Small intestine (tissue), 7 donors: ENCODE data around the gene COX17. TPM values are rescaled to one million over a fixed set of nuclear protein-coding genes. Genes with fewer than 3 reads are reported as not detected.

Source experiments
- DNase-seq, 2 donors: peaks; one replicate each; pipeline versions ENCODE4 v3.0.0 to v3.0.0-alpha.2; 2013
- FAIRE-seq: peaks from 2 replicates; lab custom pipeline; 2012; peaks lifted over from hg19 to GRCh38; lab: Jason Lieb, UNC
- H3K27ac ChIP-seq, 3 donors: one replicate each; pipeline ENCODE4 v1.5.1; 2013; ENCODE audit warnings: low read length in 2 of 3, mild to moderate bottlenecking in 2 of 3, control low read depth in 1 of 3, inconsistent platforms in 1 of 3, low read depth in 1 of 3, moderate library complexity in 1 of 3
- H3K27me3 ChIP-seq, 3 donors: one replicate each; pipeline ENCODE4 v1.6.1; 2013; ENCODE audit warnings: low read length in 3 of 3, inconsistent platforms in 1 of 3; ENCODE audit not compliant: control insufficient read depth in 3 of 3, insufficient read depth in 3 of 3
- H3K36me3 ChIP-seq, 3 donors: one replicate each; pipeline ENCODE4 v1.6.1; 2013; ENCODE audit warnings: low read length in 3 of 3, inconsistent platforms in 1 of 3, low read depth in 1 of 3, mild to moderate bottlenecking in 1 of 3, moderate library complexity in 1 of 3; ENCODE audit not compliant: control insufficient read depth in 3 of 3, insufficient read depth in 2 of 3
- H3K4me1 ChIP-seq, 3 donors: one replicate each; pipeline ENCODE4 v1.6.1; 2013; ENCODE audit warnings: low read length in 2 of 3, inconsistent platforms in 1 of 3, low read depth in 1 of 3, mild to moderate bottlenecking in 1 of 3, moderate library complexity in 1 of 3; ENCODE audit not compliant: control insufficient read depth in 3 of 3, insufficient read depth in 2 of 3
- H3K4me3 ChIP-seq, 3 donors: one replicate each; pipeline ENCODE4 v1.5.1; 2013; ENCODE audit warnings: low read length in 3 of 3, control low read depth in 1 of 3, inconsistent platforms in 1 of 3, low read depth in 1 of 3, mild to moderate bottlenecking in 1 of 3, moderate library complexity in 1 of 3
- H3K9me3 ChIP-seq, 2 donors: one replicate each; pipeline ENCODE4 v1.6.1; 2013; ENCODE audit warnings: low read depth in 1 of 2, low read length in 1 of 2; ENCODE audit not compliant: control insufficient read depth in 2 of 2, insufficient read depth in 1 of 2
- WGBS, 3 donors: extraction: QIAGEN DNeasy Blood & Tissue Kit; methylation state at CpG; one replicate each; pipeline ENCODE4 v1.1.7; 2013; 5-methylcytosine and 5-hydroxymethylcytosine counted together
- polyA plus RNA-seq, 4 donors: library from polyadenylated mRNA; stranded (reverse) in 3 of 4; unstranded in 1 of 4; fragments of 200-250 nt in 3 of 4; fragments of 120-200 nt in 1 of 4; gene quantifications; one replicate each; pipeline versions ENCODE4 v1.2.1 to v1.2.3, GENCODE V29; 2013
- donor health status: healthy with polysubstance abuse.
- donor health status: control.
- donor health status: control.
- donor health status: Bipolar disorder and iron deficiency.
- donor health status: healthy.

COX17 gene
- polyA plus RNA-seq, 4 donors = 65.8 to 313 (median 161) TPM

DNA sequence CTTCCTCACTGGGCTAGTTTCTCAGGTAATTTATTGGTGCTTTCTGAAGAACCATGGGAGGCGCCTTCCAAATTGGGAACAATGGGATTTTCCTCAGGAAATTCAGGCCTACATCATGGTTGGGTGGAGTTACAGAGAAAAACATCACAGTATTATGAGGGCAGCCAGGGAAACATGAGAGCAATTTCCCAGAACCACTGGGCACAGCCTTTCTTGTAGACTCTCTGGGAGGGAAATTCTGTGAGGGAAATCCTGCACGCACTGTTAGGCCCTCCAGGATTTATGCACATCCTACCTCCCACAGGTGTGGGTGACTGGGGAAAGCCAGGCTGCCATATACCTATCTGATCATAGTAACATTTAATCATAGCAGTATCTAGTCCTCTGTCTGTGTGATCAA is 30.0 kb downstream of the COX17 start:
- DNase-seq = no peak
- FAIRE-seq = no peak
- H3K27ac ChIP-seq = peak overlapping the region in 1 of 3 donors; percentile 77
- H3K36me3 ChIP-seq = peaks cover 0 to 9% (median 0%) of the 10 kb centered on the region in 3 donors
- H3K27me3 ChIP-seq = no peaks in the 10 kb centered on the region
- H3K4me1 ChIP-seq = no peaks in the 10 kb centered on the region
- no peaks in the 10 kb centered on the region for H3K9me3 ChIP-seq
- WGBS, 3 donors = 80 to 97% (median 88%) methylated on average over 2 of the region's 2 CpGs
- no peak overlapping the region for H3K4me3 ChIP-seq

DNA sequence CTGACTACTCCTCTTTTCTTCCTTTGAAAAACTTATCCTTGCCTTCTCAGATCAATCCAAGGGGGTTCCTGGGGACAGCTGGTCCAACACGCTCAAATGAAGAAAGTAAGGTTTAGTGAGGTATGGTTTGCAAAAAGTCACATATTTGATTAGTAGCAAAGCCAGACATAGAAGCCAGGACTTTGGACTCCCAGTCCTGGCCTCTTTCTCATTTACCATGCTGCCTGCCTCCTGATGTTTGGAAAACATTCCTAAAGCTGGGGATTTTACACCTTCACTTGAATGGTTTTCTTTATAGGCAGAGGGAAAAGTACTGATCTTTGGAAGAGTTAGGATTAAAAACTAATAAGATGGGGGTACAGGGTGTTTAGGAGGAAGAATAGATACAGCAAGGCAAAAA is 31.4 kb downstream of the COX17 start:
- 67 to 85% (median 67%) methylated on average over 1 of the region's 1 CpG for WGBS, 3 donors
- Histone ChIP-seq H3K36me3 (peaks cover 0 to 11% (median 0%) of the 10 kb centered on the region in 3 donors), H3K9me3 (no peaks in the 10 kb centered on the region), H3K27ac (no peak overlapping the region), H3K4me3 (no peak overlapping the region), H3K4me1 (no peaks in the 10 kb centered on the region), H3K27me3 (no peaks in the 10 kb centered on the region)
- FAIRE-seq = no peak
- peak in 1 of 2 donors; percentile 45 for DNase-seq

DNA sequence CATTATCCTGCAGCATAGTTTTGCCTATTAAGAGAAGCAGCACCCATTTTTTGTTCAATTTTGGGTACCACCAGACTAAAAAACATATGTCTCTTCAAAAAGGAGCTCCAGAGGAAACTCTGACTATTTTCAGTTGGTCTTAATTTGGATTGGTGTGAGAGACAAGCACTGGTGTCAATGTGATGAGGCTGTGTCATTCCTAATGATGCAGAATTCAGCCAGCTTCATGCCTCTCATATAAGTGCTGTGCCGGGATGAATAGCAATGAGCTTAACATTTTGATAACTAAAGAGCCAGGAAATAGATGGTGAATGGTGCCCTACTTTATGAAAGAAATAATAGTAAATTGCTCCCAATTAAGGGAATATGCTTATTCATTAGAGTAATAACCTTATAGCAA is 32.7 kb downstream of the COX17 start:
- Histone ChIP-seq H3K27ac (no peak overlapping the region), H3K4me3 (no peak overlapping the region), H3K36me3 (peaks cover 0 to 11% (median 0%) of the 10 kb centered on the region in 3 donors), H3K4me1 (no peaks in the 10 kb centered on the region), H3K27me3 (no peaks in the 10 kb centered on the region), H3K9me3 (no peaks in the 10 kb centered on the region)
- DNase-seq = no peak
- 86 to 87% (median 87%) methylated on average over 1 of the region's 1 CpG for WGBS, 3 donors
- FAIRE-seq = no peak

DNA sequence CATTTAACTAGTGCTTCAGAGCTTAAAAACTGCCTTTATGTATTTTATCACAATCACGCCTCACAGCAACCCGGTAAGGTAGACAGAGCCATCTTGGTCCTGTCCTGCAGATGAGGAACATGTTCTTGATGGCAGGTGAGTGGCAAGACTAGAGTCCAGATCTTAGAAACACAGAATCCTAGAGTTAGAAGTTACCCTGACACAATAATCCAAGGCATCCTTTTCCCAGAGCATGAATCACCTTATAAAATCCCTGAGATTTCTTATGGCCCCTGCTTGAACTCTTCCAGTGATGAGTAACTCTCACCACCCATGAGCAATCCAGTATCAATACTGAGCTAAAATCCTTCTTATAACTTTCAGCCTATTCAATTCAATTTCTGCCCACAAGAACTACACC is 33.7 kb downstream of the COX17 start:
- Histone ChIP-seq H3K4me1 (peaks cover 0 to 2% (median 0%) of the 10 kb centered on the region in 3 donors), H3K27ac (peak overlapping the region in 1 of 3 donors; percentile 60), H3K4me3 (no peak overlapping the region), H3K27me3 (no peaks in the 10 kb centered on the region), H3K9me3 (no peaks in the 10 kb centered on the region), H3K36me3 (peaks cover 0 to 11% (median 0%) of the 10 kb centered on the region in 3 donors)
- no peak for FAIRE-seq
- DNase-seq = no peak
- 94 to 100% (median 95%) methylated on average over 2 of the region's 2 CpGs for WGBS, 3 donors

DNA sequence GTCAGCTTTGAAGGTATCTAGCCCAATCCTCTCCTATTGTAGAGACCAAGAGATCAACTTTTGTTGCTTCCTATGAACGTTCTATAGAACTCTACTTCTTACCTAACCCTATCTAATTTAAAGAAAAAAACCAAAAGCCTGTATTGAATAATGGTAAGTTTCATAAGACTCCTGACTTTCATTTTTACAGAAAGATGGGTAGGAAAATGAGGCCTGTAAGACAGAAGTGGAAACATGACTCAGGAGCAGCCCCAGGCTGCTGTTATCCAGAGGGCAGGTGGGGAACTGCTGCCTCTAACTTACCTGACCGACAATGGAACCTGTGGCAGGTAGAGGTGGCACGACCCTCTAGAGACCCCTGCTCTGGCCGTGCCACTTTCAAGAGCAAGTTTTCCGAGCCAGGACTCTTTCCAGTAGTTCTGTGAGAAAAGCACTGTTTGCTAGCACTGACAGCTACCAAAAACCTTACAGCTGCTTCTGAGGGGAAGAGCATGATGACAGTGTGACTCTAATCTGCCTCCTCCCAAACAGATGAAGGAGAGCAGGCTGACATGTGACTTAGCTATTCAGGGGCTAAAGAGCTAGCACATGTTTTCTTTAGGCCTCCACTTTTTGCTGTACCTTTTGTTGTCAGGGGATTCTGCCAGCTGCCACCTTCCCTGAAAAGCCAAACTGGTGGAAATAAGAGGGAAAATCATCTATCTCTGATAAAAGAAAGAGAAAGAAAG is 34.3 kb downstream of the COX17 start:
- peaks cover 0 to 6% (median 0%) of the 10 kb centered on the region in 3 donors for H3K36me3 ChIP-seq
- peak overlapping the region in 1 of 3 donors; percentile 2 for H3K27ac ChIP-seq
- FAIRE-seq (no peak), DNase-seq (no peak)
- 74 to 78% (median 76%) methylated on average over 5 of the region's 5 CpGs for WGBS, 3 donors
- H3K4me1 ChIP-seq = peaks cover 0 to 4% (median 2%) of the 10 kb centered on the region in 3 donors
- H3K27me3 ChIP-seq = no peaks in the 10 kb centered on the region
- no peak overlapping the region for H3K4me3 ChIP-seq
- H3K9me3 ChIP-seq = no peaks in the 10 kb centered on the region

DNA sequence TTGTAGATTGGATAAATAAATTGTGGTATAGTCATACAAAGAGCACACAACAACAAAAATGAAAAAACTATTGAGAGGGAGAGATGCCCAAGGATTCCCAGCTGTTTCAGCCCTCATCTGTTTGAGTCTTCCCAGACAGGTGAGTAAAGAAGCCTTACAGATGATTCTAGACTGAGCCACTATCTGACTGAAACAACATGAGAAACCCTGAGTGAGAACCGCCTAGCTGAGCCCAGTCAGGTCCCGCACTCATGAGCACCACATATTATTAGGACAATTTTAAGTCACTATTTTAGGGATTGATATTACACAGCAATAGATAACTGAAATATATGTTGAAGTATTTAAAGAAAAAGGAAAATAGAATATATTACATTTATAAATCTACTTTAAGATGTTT is 35.8 kb downstream of the COX17 start:
- H3K4me1 ChIP-seq = peaks cover 0 to 6% (median 2%) of the 10 kb centered on the region in 3 donors
- DNase-seq (no peak), FAIRE-seq (no peak)
- H3K27me3 ChIP-seq = no peaks in the 10 kb centered on the region
- no peak overlapping the region for H3K27ac ChIP-seq
- 93 to 97% (median 94%) methylated on average over 2 of the region's 2 CpGs for WGBS, 3 donors
- H3K36me3 ChIP-seq = peaks cover 0 to 6% (median 0%) of the 10 kb centered on the region in 3 donors
- no peaks in the 10 kb centered on the region for H3K9me3 ChIP-seq
- H3K4me3 ChIP-seq = no peak overlapping the region

DNA sequence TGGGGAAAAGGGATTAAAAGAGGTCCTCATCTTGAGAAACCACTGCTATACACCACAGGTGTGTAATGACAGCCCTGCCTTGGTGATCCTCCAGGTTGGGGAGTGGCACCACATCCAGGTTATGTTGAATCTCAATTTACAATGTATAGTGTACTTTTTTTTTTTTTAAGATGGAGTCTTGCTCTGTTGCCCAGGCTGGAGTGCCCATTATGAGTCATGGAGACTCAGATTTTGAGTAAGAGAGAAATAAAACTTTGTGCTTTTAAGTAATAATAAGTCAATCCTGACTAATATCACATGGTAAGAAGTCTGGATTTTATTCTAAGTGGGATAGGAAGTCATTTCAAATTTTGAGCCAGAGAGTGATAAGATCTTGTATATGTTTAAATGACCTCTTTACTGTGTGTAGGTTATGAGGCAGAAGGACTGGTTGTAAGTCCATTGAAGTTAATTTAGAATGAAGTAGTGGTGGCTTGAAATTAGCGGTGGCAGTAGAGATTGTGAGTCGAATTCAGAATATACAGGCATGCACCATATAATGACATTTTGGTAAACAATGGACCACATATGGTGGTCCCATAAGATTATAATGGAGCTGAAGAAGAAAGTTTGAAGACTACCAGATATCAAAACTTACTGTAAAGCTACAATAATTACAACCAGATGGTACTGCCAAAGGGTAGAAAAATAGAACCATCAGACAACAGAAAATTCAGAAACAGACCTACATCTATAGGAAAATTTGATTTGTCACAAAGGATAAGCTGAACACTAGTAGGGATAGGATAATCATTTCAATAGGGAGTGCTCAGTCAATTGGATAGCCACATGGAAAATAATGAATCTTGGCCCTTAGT is 37.5 kb downstream of the COX17 start:
- Histone ChIP-seq H3K9me3 (no peaks in the 10 kb centered on the region), H3K36me3 (peaks cover 0 to 6% (median 0%) of the 10 kb centered on the region in 3 donors), H3K4me1 (peaks cover 0 to 6% (median 2%) of the 10 kb centered on the region in 3 donors), H3K4me3 (no peak overlapping the region), H3K27me3 (no peaks in the 10 kb centered on the region), H3K27ac (peak overlapping the region in 1 of 3 donors; percentile 22)
- WGBS, 3 donors = 69 to 95% (median 82%) methylated on average over 2 of the region's 2 CpGs
- FAIRE-seq (no peak), DNase-seq (no peak)

DNA sequence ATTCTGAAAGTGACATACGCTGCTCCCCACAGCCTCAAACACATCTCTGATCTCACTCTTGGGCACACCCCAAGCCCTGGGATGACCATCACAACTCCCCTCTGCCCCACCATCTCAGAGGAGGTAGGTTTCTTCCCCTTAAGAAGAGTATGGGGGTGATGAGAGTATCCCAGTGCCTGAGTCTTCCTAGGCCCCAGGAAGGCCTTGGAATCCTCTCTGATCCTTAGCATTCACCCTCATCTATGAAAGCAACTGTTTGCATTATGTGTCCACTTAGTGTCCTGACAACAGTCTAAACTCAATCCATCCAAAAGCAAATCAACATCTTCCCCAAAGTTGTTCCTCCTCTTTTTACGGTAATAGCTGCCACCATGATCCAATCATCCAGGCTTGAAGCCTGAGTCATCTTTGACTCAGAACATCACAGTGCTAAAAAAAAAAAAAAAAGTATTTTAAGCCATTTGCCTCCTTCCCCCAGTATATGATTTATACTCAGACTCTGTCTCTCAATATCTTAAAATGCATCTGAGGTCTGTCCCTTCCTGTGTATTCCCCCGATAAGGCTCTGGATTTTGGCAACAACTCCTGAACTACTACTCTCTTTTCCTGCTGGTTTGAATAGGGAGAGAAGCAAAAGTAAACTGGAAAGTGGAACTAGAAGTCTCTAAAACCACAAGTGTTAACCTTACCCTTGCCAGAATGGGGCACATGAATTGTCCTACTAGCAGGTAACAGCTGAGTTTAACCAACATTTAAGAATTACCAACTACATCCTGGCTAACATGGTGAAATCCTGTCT is 39.3 kb downstream of the COX17 start:
- H3K27ac ChIP-seq = peak overlapping the region in 1 of 3 donors; percentile 96
- H3K27me3 ChIP-seq = no peaks in the 10 kb centered on the region
- 58 to 88% (median 77%) methylated on average over 3 of the region's 3 CpGs for WGBS, 3 donors
- DNase-seq (no peak), FAIRE-seq (no peak)
- H3K4me3 ChIP-seq = no peak overlapping the region
- H3K9me3 ChIP-seq = no peaks in the 10 kb centered on the region
- peaks cover 0 to 5% (median 0%) of the 10 kb centered on the region in 3 donors for H3K36me3 ChIP-seq
- H3K4me1 ChIP-seq = peaks cover 0 to 6% (median 2%) of the 10 kb centered on the region in 3 donors
